ENCODE measurements around the gene AFM. TPM values are rescaled to one million over a fixed set of nuclear protein-coding genes. Genes with fewer than 3 reads are reported as not detected.

Gene AFM
- total RNA-seq, 1 donor from 2014 or later = not detected

DNA sequence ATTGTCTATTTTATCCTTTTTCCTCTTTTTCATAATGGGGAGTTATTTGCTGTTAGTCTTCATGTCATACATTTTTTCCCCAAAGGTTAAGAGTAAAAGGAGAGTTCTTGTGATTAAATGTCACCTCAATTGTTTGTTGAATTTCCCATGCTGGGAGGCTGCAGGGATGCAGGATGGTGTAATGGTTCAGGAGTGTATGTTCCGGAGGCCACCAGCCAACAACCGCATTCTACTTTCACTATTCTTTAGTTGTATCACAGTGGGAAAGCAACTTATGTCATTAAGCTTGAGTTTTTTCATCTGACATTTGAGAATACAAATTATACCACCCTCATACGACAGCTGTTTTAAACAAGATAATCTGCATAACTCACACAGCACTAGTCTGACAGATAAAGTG, 30.1 kb upstream of the AFM start:
- DNase-seq (ENCODE audit: low spot score in 2 of 2) = no peak
- H3K4me3 ChIP-seq = no peak overlapping the region
- H3K36me3 ChIP-seq = no peaks in the 10 kb centered on the region
- peaks cover 0 to 7% of the 10 kb centered on the region in 2 donors for H3K4me1 ChIP-seq
- H3K27ac ChIP-seq = no peak overlapping the region
- H3K9me3 ChIP-seq = no peaks in the 10 kb centered on the region
- TF ChIP-seq, protein P1, sequence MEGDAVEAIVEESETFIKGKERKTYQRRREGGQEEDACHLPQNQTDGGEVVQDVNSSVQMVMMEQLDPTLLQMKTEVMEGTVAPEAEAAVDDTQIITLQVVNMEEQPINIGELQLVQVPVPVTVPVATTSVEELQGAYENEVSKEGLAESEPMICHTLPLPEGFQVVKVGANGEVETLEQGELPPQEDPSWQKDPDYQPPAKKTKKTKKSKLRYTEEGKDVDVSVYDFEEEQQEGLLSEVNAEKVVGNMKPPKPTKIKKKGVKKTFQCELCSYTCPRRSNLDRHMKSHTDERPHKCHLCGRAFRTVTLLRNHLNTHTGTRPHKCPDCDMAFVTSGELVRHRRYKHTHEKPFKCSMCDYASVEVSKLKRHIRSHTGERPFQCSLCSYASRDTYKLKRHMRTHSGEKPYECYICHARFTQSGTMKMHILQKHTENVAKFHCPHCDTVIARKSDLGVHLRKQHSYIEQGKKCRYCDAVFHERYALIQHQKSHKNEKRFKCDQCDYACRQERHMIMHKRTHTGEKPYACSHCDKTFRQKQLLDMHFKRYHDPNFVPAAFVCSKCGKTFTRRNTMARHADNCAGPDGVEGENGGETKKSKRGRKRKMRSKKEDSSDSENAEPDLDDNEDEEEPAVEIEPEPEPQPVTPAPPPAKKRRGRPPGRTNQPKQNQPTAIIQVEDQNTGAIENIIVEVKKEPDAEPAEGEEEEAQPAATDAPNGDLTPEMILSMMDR (IDR thresholded peaks at IDR 0.05) = no peak
- H3K27me3 ChIP-seq = no peaks in the 10 kb centered on the region
- intact Hi-C loops (cut with DNase I) = no loop called here

DNA sequence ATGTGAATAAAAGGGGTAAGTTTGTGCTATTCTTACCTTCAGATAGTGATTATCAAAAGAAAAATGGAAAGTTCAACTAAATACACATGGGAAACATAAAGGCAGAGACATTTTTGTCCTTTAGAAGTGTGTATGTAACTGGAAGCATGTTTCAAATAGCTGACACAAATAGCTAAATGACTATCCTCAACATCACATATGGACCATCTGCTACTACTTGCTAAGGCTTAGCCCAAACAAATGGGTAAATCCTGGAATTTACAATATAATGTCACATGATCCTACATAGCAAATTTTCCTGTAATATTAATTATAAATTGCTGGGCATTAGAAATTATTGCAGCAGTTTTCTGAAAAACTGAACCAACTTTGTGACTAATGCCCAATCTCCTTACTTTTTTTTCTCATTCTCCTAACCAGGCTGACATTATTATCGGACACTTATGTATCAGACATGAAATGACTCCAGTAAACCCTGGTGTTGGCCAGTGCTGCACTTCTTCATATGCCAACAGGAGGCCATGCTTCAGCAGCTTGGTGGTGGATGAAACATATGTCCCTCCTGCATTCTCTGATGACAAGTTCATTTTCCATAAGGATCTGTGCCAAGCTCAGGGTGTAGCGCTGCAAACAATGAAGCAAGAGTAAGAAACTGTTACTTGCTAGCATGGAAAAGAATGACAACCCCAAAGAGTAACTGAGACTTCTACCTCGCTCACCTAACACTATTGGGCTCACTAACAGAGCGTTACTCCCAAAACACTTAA, 29.4 kb upstream of the AFM start:
- no peak for DNase-seq (ENCODE audit: low spot score in 2 of 2)
- Histone ChIP-seq H3K4me3 (no peak overlapping the region), H3K9me3 (no peaks in the 10 kb centered on the region), H3K27ac (no peak overlapping the region), H3K36me3 (no peaks in the 10 kb centered on the region), H3K4me1 (peaks cover 0 to 7% of the 10 kb centered on the region in 2 donors), H3K27me3 (no peaks in the 10 kb centered on the region)
- intact Hi-C loops (cut with DNase I) = no loop called here
- TF ChIP-seq, protein P1 (IDR thresholded peaks at IDR 0.05) = no peak

- H3K36me3 ChIP-seq = no peaks in the 10 kb centered on the region
- H3K9me3 ChIP-seq = no peaks in the 10 kb centered on the region
- H3K27ac ChIP-seq = no peak overlapping the region
- H3K4me3 ChIP-seq = no peak overlapping the region
- intact Hi-C loops (cut with DNase I) = no loop called here
- DNase-seq (ENCODE audit: low spot score in 2 of 2) = no peak
- H3K27me3 ChIP-seq = no peaks in the 10 kb centered on the region
- TF ChIP-seq, protein P1 (IDR thresholded peaks at IDR 0.05) = no peak
- H3K4me1 ChIP-seq = peaks cover 0 to 7% of the 10 kb centered on the region in 2 donors
These were observed 28.4 kb upstream of the AFM start for GRCh38 chr4:73452953-73453700.

DNA sequence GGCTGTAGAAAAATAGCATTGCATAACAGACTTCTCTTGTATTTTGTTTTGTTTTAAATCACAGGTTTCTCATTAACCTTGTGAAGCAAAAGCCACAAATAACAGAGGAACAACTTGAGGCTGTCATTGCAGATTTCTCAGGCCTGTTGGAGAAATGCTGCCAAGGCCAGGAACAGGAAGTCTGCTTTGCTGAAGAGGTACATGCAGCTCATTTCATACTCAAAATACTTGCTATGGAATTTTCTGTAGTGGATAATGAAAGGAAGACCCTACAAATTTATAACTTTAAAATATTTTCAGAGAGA, 27.9 kb upstream of the AFM start:
- Histone ChIP-seq H3K9me3 (no peaks in the 10 kb centered on the region), H3K36me3 (no peaks in the 10 kb centered on the region), H3K4me1 (peaks cover 0 to 7% of the 10 kb centered on the region in 2 donors), H3K27ac (no peak overlapping the region), H3K27me3 (no peaks in the 10 kb centered on the region), H3K4me3 (no peak overlapping the region)
- intact Hi-C loops (cut with DNase I) = no loop called here
- no peak for DNase-seq (ENCODE audit: low spot score in 2 of 2)
- TF ChIP-seq, protein P1 (IDR thresholded peaks at IDR 0.05) = no peak

DNA sequence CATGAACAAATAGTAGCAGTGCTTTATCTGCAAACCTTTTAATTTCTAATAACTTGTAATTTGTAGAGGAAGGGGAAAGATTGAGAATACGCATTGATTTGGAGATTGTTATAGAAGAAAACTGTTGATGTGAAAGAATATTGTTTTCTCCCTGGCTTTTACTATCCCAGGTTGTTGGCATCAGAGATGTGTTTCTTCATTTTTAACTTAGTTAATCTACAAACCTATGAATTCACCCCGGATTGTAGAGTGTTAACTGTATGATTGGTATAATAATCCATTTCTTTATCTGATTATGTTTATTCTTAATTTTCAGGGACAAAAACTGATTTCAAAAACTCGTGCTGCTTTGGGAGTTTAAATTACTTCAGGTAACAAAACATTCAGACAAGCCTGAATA, 26.6 kb upstream of the AFM start:
- no peaks in the 10 kb centered on the region for H3K36me3 ChIP-seq
- H3K27ac ChIP-seq = no peak overlapping the region
- H3K4me1 ChIP-seq = peaks cover 0 to 7% of the 10 kb centered on the region in 2 donors
- H3K27me3 ChIP-seq = no peaks in the 10 kb centered on the region
- H3K9me3 ChIP-seq = no peaks in the 10 kb centered on the region
- no peak for DNase-seq (ENCODE audit: low spot score in 2 of 2)
- H3K4me3 ChIP-seq = no peak overlapping the region
- intact Hi-C loops (cut with DNase I) = no loop called here
- TF ChIP-seq, protein P1 (IDR thresholded peaks at IDR 0.05) = no peak

Measured in ascending aorta (tissue), 2 donors.